Keratinocyte (primary cell): ENCODE results near the gene MLIP.

Source experiments
- EZH2 ChIP-seq: IDR thresholded peaks from one replicate; pipeline ENCODE4 v1.6.1; 2012; ENCODE audit warnings: inconsistent platforms, mild to moderate bottlenecking, low read length, moderate library complexity
- TF ChIP-seq, protein P1 (sequence below), 3 experiments: IDR thresholded peaks in 1 of 3; conservative IDR thresholded peaks in 1 of 3; optimal IDR thresholded peaks in 1 of 3; 2 replicates in 2 of 3; 3 replicates in 1 of 3; pipeline versions ENCODE3 to v1.5.1; 2011; ENCODE audit warnings: low read length in 3 of 3, mild to moderate bottlenecking in 3 of 3, moderate library complexity in 2 of 3, control low read depth in 1 of 3, inconsistent platforms in 1 of 3; ENCODE audit not compliant: insufficient read depth in 2 of 3; ENCODE audit errors: extremely low read depth in 1 of 3

DNA sequence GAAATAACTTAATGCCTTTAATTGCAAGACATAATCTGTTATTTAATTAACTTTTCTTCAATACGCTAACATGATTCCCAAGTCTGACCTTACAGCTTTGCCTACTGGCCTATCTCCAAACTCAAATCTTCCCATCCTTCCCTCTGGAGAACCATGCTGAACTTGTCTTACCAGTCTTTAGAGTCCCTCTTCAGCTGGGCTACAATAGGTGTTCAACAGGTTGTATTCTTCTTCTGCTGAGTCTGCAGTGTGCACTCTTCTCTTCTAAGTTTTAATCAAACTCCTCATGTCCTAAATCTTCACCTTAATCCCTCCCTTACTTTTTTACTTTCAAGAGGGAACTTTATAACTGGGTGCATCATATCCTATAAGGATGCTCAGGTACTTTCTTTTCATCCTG, 121.5 kb downstream of the MLIP start:
- TF ChIP-seq, protein P1, sequence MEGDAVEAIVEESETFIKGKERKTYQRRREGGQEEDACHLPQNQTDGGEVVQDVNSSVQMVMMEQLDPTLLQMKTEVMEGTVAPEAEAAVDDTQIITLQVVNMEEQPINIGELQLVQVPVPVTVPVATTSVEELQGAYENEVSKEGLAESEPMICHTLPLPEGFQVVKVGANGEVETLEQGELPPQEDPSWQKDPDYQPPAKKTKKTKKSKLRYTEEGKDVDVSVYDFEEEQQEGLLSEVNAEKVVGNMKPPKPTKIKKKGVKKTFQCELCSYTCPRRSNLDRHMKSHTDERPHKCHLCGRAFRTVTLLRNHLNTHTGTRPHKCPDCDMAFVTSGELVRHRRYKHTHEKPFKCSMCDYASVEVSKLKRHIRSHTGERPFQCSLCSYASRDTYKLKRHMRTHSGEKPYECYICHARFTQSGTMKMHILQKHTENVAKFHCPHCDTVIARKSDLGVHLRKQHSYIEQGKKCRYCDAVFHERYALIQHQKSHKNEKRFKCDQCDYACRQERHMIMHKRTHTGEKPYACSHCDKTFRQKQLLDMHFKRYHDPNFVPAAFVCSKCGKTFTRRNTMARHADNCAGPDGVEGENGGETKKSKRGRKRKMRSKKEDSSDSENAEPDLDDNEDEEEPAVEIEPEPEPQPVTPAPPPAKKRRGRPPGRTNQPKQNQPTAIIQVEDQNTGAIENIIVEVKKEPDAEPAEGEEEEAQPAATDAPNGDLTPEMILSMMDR (optimal IDR thresholded peaks at IDR 0.05 in 1 of 3, IDR thresholded peaks at IDR 0.05 in 1 of 3, conservative IDR thresholded peaks at IDR 0.05 in 1 of 3; ENCODE audit: extremely low read depth in 1 of 3, insufficient read depth in 2 of 3, low read length in 3 of 3), result no peak
- TF ChIP-seq EZH2, result no peak
